HG03469 (cell line): ENCODE measurements around the gene TIMP1.

Source experiments
- ATAC-seq: cut with Tn5 transposase; IDR thresholded peaks from one replicate; pipeline ENCODE4 v1.9.1; 2021; ENCODE audit warnings: mild to moderate bottlenecking, moderate library complexity, moderate number of reproducible peaks; ENCODE audit not compliant: unreplicated experiment

Gene TIMP1

DNA sequence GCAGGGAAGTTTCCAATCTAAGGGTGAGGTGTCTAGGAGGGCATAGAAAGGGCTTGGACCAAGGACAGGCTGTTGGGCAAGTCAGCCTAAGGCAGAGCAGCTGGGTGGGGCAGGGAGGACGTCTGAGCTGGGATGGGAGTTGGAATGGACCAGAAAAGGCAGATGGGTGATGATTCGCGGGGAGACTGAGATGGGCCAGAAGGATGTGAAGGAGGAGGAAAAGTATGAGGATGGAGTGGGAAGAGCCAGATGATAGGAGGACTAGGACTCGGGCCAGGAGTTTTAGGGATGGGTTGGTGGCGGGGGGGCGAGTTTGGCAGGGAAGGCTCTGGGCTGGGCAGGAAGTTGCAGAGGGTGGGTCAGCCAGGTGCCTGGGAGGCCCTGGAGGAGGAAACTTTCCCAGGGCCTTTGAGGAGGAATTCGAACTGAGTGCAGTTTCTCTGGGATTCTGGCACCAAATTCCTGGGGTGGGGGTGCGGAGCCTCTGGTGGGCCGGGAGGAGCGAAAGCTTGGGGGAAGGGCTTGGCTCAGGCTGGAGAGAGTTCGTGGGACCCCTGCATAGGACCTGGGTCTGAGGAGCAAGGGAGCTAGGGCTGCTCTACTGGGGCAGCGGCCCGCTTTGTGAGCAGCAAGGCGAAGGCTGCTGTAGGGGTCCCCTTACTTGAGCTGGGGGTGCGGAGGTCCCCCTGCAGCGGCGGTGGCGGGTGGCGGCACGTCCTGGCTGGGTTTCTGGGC lies 8.7 kb upstream of the TIMP1 start:
- no peak for ATAC-seq

DNA sequence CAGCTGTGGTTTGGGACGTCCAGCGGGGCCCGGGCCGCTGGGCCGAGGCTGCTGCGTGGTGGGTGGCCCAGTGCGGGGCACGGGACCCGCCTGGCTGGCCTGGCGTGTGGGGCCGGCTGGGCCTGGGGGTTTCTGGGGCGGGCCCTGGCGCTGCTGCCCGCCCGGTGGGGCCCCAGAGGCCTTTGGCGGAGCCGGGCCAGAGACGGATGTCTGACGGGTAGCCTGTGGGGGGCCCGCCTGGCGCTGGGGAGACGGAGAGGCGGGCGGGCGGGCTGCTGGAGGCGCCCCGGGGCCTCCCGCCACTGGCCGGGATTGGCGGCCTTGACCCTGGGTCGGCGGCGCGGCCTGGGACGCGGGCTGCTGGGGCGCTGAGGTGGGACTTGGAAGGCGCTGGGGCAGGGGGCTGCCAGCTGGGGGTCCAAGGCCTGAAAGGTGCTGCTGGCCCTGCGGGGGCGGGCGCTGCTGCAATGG lies 8.1 kb upstream of the TIMP1 start:
- ATAC-seq = no peak

- ATAC-seq = no peak
Observed at GRCh38 chrX:47574547-47575301, 7.5 kb upstream of the TIMP1 start.

DNA sequence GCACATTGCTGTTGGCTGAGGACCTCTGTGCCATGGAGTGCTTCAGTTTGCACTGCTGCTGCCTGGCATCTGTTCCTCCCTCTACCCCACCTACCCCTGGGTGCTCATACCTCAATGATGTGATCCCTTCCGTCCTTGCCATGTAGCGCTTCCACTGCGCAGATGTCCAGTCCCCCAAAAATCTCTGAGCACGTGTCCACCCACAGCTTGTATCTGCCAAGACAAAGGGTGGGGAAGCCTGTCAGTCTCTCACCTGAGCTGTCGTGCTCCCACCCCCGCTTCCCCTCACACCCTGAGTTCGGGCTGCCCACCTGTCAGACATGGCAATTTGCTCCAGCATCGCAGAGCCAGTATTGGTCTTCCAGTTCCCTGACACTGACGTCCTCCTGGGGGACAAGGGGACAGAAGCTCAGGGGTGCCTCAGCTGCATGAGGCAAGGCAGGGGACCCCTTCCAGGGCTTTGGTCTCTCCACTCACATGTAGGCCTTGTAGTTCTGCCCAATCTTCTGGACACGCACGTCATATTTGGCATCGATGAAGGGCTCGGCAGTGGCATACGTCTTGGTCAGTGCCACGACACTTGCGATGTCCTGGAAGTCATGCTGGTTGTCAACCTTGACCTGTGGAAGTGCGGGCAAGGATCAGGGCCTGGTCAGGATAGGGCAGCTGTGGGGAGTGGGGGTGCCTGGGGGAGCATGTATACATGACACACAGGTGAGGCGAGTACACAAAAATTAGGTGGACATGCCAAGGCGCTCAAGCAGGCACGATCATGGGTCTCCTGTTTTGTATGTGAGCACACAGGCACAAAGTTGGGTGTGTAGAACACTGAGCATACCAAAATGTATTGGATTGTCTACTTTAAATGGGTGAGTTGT lies 6.0 kb upstream of the TIMP1 start:
- ATAC-seq = no peak

- ATAC-seq = no peak
Observed at GRCh38 chrX:47577424-47577823, 4.8 kb upstream of the TIMP1 start.

- ATAC-seq = no peak
Observed at GRCh38 chrX:47577901-47578300, 4.3 kb upstream of the TIMP1 start.

GRCh38 chrX:47578692-47579091 lies 3.5 kb upstream of the TIMP1 start:
- no peak for ATAC-seq

DNA sequence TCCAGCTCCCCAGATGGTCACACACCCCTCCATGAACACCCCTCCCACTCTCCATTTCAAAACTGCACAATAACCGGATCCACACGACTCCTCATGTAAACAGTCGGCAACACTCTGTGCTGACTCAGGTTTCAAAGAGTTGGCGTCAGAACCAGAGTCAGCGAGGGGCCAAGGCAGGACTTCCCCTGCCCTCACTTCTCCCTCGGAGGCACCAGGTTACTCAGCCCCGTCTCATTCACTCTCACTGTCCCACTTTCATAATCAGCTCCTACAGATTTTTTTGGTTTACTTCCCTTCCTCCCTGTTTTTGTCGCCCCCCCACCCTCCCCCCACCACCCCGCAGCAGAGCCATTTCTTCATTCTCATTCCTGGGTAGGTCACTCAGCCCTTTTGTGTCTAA lies 2.7 kb upstream of the TIMP1 start:
- ATAC-seq = no peak

DNA sequence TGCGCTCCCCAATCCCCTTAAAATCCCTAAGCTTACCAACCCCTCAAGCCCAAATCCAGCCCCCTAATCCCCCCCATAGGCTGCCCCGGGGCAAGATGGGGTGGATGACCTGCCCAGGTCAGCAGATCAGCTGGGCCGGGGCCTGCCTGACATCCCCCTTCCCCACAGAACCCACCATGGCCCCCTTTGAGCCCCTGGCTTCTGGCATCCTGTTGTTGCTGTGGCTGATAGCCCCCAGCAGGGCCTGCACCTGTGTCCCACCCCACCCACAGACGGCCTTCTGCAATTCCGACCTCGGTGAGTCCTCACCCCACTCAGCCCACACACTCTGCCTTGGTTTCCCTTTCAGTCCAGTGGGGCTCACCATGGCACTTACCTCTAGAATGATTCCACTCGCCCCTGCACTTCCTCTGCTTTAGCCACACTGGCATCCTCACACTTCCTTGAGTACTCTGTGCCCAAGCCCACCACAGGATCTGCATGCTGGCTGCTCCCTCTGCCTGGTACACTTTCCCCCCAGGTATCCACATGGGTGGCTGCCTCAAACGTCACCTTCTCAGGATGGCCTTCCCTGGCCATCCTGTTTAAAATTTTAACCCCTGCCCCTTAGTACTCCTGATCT lies 1.1 kb downstream of the TIMP1 start:
- ATAC-seq = no peak

GRCh38 chrX:47584714-47585113 lies 2.5 kb downstream of the TIMP1 start:
- ATAC-seq = no peak

DNA sequence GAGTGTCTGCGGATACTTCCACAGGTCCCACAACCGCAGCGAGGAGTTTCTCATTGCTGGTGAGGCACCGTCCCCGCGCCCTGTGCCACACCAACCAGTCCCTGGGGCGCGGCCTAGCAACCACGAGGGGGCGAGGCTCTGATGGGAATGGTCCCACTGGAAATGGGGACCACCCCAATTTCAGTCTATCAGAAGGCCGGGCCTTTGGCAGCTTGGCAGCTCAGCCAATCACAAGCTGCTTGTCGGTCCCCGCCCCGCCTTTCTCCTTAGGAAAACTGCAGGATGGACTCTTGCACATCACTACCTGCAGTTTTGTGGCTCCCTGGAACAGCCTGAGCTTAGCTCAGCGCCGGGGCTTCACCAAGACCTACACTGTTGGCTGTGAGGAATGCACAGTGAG lies 3.0 kb downstream of the TIMP1 start:
- ATAC-seq = no peak

DNA sequence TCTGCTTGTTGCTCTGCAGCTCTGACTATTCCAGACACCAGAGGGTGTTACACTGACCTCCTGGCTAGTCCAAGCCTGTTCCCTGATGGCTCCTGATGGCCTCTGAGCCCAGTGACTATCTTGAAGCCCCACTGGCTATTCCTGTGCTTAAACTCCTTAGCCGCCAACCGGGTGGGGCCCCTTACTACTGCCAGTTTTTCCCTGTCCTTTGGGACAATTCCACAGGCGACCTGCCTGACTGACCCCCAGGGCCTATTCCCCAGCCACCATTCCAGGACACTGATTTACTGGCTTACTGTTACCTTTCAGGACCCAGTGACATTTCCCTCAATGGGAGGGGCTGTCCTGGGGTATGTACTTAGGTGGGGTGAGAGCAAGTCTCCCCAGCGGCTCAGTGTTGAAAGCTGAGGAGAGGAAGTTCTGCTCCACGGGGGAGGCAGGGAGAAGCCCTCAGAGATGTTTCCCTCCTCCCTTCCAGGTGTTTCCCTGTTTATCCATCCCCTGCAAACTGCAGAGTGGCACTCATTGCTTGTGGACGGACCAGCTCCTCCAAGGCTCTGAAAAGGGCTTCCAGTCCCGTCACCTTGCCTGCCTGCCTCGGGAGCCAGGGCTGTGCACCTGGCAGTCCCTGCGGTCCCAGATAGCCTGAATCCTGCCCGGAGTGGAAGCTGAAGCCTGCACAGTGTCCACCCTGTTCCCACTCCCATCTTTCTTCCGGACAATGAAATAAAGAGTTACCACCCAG lies 4.0 kb downstream of the TIMP1 start:
- ATAC-seq = no peak

- ATAC-seq = no peak
Observed at GRCh38 chrX:47587091-47587891, 5.1 kb downstream of the TIMP1 start.

DNA sequence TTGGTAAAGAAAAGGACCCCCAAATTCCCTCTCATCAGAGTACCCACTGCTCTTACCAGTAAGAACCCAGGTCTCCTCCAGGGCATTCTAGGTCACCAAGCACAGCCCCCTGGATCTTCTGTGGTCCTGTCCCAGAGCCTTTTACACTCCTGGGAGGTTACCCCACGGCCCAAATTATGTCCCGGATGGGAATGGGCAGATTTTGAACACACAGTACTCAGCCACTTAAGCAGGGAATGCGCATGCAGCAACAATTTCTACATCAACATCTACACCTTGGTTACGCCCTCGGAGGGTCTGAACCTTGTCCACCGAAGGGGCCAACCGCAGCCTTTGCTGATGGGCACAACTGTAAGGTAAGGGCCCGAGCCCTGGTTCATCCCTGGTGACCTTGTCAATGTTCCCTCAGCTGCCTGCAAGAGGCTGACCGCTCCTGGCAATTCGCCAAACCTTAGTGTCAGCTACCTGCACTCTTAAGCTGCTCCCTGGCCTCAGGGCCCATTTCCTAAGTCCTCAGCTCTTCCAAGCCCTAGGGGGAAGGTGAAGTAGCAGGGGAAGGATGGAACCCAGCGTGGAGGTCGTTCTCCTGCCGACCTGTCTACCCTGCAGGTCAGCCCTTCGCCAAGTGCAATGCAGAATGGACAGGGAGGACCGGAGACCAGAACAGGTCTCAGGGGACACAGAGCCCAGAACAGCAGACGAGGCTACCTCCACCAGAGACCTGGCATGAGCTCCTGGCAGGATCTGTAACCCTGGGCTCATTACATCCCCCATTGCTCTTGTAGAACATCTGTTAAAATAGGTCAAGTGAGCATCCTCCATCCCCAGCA lies 5.9 kb downstream of the TIMP1 start:
- no peak for ATAC-seq

- no peak for ATAC-seq
Observed at GRCh38 chrX:47590984-47591383, 8.7 kb downstream of the TIMP1 start.

DNA sequence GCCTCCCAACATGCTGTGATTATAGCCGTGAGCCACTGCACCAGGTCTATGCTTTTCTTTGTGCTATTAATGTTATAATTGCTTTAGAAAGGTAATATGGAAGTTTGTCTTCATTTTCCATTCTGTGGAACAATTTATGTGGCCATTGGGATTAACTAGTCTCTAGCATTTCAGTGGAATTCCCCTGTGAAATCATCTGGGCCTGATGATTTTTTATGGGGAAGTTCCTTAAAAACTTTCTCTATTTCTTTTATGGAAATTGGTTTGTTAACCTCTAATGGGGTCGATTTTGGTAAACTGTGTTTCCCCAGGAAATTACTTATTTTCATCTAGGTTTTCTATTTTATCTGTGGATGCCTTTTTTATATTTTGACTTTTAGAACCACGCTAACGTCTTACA lies 11.3 kb downstream of the TIMP1 start:
- no peak for ATAC-seq

DNA sequence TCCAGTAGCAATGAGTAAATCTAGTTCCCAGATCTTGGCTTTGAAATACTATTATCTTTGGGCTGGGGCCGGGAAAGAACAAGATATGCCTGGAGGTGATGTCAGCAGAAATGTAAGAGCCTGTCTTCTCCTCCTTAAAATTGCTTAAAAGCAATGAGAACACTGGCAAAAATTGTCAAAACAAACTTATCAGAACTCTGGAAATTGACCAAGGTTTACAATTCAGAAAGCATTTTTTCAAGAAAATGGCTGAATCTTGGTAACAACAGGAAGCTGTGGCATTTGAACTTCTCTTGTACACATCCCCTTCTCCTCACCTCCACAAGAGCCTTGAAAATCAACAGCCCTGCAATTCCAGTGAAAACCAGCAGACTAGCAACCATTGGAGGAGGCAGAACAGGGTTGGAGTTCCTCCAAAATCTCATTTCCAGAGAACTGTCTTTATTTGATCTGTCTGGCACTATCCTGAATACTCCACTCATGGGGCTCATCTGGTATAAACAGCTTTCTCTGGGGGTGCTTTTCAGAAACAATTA lies 13.5 kb downstream of the TIMP1 start:
- ATAC-seq = no peak

- ATAC-seq = no peak
Observed at GRCh38 chrX:47596256-47596655, 14.0 kb downstream of the TIMP1 start.
